Measurements from ENCODE around the gene CTSE. TPM values are rescaled to one million over a fixed set of nuclear protein-coding genes. Genes with fewer than 3 reads are reported as not detected.

The CTSE gene
- total RNA-seq, 4 donors from 2014 or later, result 3.6 to 8.1 (median 3.6) TPM; not detected in 1

DNA sequence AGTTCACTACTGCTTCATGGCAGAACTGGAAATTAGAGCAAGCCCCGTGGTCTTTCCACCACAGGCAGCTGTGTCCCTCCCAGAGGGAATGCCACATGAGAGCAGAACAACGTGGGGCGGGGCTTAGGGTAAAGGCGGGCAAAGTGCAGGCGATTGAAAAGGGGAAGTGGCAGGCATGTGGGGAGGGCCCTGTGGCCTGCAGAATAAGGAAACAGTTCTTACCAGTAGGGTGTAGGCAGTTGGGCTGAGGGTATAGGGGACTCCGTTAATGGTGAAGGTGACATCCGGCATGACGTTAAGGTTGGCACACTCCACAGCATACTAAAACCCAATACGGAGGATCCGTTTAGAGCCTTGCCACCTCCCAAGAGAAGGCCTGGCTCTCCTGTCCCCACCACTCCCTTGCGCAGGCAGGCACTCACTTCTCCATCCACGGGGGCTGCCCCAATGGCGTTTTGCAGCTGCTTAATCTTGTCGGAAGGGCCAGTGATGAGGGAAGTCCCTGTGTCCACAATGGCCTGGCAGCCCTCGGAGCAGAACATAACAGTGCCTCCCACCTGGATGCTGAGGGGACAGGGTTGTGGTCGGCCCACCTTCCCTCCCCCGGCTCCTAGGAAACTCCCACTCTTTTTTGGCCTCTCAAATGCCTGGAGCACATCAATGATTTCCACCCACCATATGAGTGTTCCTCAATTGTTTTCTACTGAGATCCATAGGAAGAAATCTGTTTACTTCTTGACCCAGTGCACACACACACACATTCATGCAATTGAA lies 11.4 kb downstream of the CTSE start:
- no peak for TF ChIP-seq POLR2A (IDR thresholded peaks at IDR 0.05)
- TF ChIP-seq, protein P1, sequence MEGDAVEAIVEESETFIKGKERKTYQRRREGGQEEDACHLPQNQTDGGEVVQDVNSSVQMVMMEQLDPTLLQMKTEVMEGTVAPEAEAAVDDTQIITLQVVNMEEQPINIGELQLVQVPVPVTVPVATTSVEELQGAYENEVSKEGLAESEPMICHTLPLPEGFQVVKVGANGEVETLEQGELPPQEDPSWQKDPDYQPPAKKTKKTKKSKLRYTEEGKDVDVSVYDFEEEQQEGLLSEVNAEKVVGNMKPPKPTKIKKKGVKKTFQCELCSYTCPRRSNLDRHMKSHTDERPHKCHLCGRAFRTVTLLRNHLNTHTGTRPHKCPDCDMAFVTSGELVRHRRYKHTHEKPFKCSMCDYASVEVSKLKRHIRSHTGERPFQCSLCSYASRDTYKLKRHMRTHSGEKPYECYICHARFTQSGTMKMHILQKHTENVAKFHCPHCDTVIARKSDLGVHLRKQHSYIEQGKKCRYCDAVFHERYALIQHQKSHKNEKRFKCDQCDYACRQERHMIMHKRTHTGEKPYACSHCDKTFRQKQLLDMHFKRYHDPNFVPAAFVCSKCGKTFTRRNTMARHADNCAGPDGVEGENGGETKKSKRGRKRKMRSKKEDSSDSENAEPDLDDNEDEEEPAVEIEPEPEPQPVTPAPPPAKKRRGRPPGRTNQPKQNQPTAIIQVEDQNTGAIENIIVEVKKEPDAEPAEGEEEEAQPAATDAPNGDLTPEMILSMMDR (IDR thresholded peaks at IDR 0.05), result peak in 1 of 6 experiments; percentile 7
- no peaks in the 10 kb centered on the region for H3K9me3 ChIP-seq
- H3K36me3 ChIP-seq, result no peaks in the 10 kb centered on the region
- DNase-seq, result peak; percentile 83 to 95 (median 92)
- H3K27ac ChIP-seq, result peak overlapping the region in 3 of 4 donors; percentile 49 to 66 (median 62)
- H3K4me1 ChIP-seq, result peaks cover 0 to 4% (median 0%) of the 10 kb centered on the region in 4 donors
- no peaks in the 10 kb centered on the region for H3K27me3 ChIP-seq
- no peak overlapping the region for H3K4me3 ChIP-seq

DNA sequence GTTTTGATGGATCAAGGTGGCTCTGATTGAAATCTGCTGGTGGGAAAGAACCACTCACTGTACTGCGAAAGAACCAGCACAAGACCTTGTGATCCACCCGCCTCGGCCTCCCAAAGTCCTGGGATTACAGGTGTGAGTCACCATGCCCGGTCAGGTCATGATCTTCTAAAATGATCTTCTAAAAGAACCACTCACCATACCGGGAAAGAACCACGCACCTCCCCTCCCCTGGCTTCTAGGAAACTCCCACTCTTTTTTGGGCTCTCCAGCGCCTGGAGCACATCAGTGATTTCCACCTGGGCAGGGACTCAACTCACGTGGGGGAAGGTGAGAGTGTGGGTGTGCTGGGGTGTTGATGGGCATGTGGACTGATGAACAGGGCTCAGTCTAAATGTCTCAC lies 12.6 kb downstream of the CTSE start:
- DNase-seq, result no peak
- H3K4me3 ChIP-seq, result no peak overlapping the region
- no peaks in the 10 kb centered on the region for H3K9me3 ChIP-seq
- TF ChIP-seq, protein P1 (IDR thresholded peaks at IDR 0.05), result no peak
- no peak for TF ChIP-seq POLR2A (IDR thresholded peaks at IDR 0.05)
- H3K36me3 ChIP-seq, result no peaks in the 10 kb centered on the region
- peaks cover 0 to 4% (median 0%) of the 10 kb centered on the region in 4 donors for H3K4me1 ChIP-seq
- no peak overlapping the region for H3K27ac ChIP-seq
- H3K27me3 ChIP-seq, result no peaks in the 10 kb centered on the region

DNA sequence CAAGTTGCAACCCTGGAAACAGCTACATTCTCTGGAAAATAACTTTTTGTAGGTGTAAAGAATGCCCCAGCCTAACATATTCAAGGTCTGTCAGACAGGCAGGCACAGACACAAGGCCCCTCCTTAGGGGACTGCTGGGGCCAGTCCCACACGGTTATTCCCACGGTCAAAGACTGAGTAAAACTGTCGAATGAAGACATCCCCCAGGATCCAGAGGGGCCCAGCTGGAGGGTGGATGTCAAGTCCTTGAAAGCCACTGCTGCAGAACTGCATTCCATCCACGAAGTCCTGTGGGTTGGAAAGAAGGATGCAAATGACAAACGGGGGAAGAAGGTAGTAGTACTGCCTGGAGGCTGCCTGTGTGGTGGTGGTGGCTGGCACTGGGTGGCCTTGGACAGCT lies 13.6 kb downstream of the CTSE start:
- Histone ChIP-seq H3K4me3 (no peak overlapping the region), H3K4me1 (peaks cover 0 to 4% (median 0%) of the 10 kb centered on the region in 4 donors)
- TF ChIP-seq, protein P1 (IDR thresholded peaks at IDR 0.05), result no peak
- no peak for TF ChIP-seq POLR2A (IDR thresholded peaks at IDR 0.05)

DNA sequence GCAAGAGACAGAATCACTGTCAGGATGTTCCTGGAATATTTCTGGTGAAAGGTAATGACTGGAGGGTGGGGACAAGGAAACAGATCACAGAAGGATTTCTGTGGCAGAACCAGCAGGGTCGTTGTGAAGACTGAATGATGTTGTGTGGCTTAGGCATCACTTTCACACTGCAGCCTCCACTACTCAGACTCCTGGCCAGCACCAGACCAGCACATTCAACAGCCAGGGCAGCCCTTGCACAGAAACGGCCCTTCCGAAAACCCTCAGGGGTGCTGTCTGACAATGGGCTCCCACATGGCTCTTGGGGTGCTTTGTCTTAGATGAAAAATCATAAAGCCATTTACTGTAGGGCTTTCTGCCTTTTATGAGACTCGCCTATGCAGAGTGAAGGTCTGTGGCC lies 16.7 kb downstream of the CTSE start:
- Histone ChIP-seq H3K4me3 (no peak overlapping the region), H3K27ac (no peak overlapping the region), H3K27me3 (no peaks in the 10 kb centered on the region), H3K36me3 (no peaks in the 10 kb centered on the region), H3K4me1 (peaks cover 0 to 7% (median 0%) of the 10 kb centered on the region in 4 donors), H3K9me3 (no peaks in the 10 kb centered on the region)
- DNase-seq, result no peak
- TF ChIP-seq, protein P1 (IDR thresholded peaks at IDR 0.05), result no peak
- TF ChIP-seq POLR2A (IDR thresholded peaks at IDR 0.05), result no peak

More for the DNA sequence above, 13.6 kb downstream of the CTSE start:
- H3K9me3 ChIP-seq, result no peaks in the 10 kb centered on the region
- no peak overlapping the region for H3K27ac ChIP-seq
- H3K27me3 ChIP-seq, result no peaks in the 10 kb centered on the region
- no peaks in the 10 kb centered on the region for H3K36me3 ChIP-seq
- DNase-seq, result no peak

DNA sequence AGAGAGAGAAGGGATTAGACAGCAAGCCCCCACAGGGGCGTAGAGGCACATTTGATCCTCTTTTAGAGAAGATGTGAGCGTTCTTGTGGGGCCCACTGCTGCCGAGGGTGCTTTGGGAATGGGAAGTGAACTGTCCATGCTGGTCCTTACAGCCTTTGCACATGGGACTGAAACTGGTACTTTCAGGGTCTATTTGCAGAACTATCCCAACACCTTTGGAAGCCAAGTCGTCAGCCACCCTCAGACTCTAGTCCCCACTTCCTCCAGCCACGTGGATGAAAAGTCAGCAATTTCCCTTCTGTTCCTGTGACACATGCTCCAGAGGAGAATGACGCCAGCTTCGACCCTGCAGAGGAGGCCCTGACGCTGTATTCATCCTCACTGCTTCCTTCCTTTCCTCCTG lies 17.9 kb downstream of the CTSE start:
- TF ChIP-seq, protein P1 (IDR thresholded peaks at IDR 0.05), result no peak
- TF ChIP-seq POLR2A (IDR thresholded peaks at IDR 0.05), result no peak
- no peaks in the 10 kb centered on the region for H3K9me3 ChIP-seq
- H3K36me3 ChIP-seq, result no peaks in the 10 kb centered on the region
- no peak overlapping the region for H3K4me3 ChIP-seq
- no peaks in the 10 kb centered on the region for H3K27me3 ChIP-seq
- peaks cover 0 to 8% (median 0%) of the 10 kb centered on the region in 4 donors for H3K4me1 ChIP-seq
- DNase-seq, result no peak
- no peak overlapping the region for H3K27ac ChIP-seq
